Measurements from ENCODE around the gene TNFRSF25. TPM values are rescaled to one million over a fixed set of nuclear protein-coding genes. Genes with fewer than 3 reads are reported as not detected.

Gene TNFRSF25
- total RNA-seq, 1 experiment from 2014 or later: 19.4 TPM

- Mint-ChIP-seq H3K27me3 (ENCODE audit: low read depth) (peaks cover 16% of the 10 kb centered on the region), H3K36me3 (ENCODE audit: insufficient read depth in 1 of 3, low read depth in 3 of 3) (no peaks in the 10 kb centered on the region; a peak in 1 of 7 replicates), H3K27ac (no peak overlapping the region), H3K9me3 (no peaks in the 10 kb centered on the region), H3K4me1 (peaks cover 0 to 3% of the 10 kb centered on the region in 2 experiments; a peak in 3 of 4 replicates), H3K4me3 (no peak overlapping the region)
- no peaks in the 10 kb centered on the region for H3K27me3 ChIP-seq (ENCODE audit: insufficient read depth, low read length)
- H4K5ac ChIP-seq (ENCODE audit: insufficient read length, low read depth, low read length): no peak overlapping the region
- H3K9me3 ChIP-seq (ENCODE audit: control insufficient read depth, low read depth, low read length): no peaks in the 10 kb centered on the region
- no peak overlapping the region for H2BK20ac ChIP-seq (ENCODE audit: low read depth, low read length, poor library complexity, severe bottlenecking)
- no peak overlapping the region for H2BK5ac ChIP-seq (ENCODE audit: insufficient read length, low read length)
- no peak overlapping the region for H3K56ac ChIP-seq (ENCODE audit: insufficient read length, low read depth, low read length)
- no CpG with 5 or more reads among the region's 15 CpGs for WGBS (ENCODE audit: extremely low coverage, insufficient read length, low lambda C conversion rate)
- no peaks in the 10 kb centered on the region for H3K23me2 ChIP-seq (ENCODE audit: insufficient read length, low read depth, low read length, poor library complexity, severe bottlenecking)
- H3K23ac ChIP-seq (ENCODE audit: insufficient read length, low read depth, low read length): no peak overlapping the region
- H3K4me1 ChIP-seq (ENCODE audit: insufficient read depth, low read length): no peaks in the 10 kb centered on the region
- H3K18ac ChIP-seq (ENCODE audit: insufficient read length, low read depth, low read length): no peak overlapping the region
- H2AK5ac ChIP-seq (ENCODE audit: insufficient read length, low read length): no peak overlapping the region
- H4K20me1 ChIP-seq (ENCODE audit: control insufficient read depth, insufficient read depth, insufficient read length): no peaks in the 10 kb centered on the region
- no peak overlapping the region for H4K91ac ChIP-seq (ENCODE audit: insufficient read length, low read depth, low read length)
- no peak overlapping the region for H2BK12ac ChIP-seq (ENCODE audit: insufficient read length, low read depth, low read length)
- no peak overlapping the region; the same call in 1 of the 2 replicates for H3K14ac ChIP-seq (ENCODE audit: insufficient read depth, low read length)
- H2AFZ ChIP-seq (ENCODE audit: low read length): no peak overlapping the region
- H3K79me2 ChIP-seq (ENCODE audit: insufficient read depth, low read length): no peaks in the 10 kb centered on the region
- no peaks in the 10 kb centered on the region for H3K79me1 ChIP-seq (ENCODE audit: insufficient read depth, low read depth, low read length, poor library complexity, severe bottlenecking)
- H4K8ac ChIP-seq (replicated peaks; ENCODE audit: insufficient read length, low read depth, low read length): no peak overlapping the region
- TF ChIP-seq, protein P1, sequence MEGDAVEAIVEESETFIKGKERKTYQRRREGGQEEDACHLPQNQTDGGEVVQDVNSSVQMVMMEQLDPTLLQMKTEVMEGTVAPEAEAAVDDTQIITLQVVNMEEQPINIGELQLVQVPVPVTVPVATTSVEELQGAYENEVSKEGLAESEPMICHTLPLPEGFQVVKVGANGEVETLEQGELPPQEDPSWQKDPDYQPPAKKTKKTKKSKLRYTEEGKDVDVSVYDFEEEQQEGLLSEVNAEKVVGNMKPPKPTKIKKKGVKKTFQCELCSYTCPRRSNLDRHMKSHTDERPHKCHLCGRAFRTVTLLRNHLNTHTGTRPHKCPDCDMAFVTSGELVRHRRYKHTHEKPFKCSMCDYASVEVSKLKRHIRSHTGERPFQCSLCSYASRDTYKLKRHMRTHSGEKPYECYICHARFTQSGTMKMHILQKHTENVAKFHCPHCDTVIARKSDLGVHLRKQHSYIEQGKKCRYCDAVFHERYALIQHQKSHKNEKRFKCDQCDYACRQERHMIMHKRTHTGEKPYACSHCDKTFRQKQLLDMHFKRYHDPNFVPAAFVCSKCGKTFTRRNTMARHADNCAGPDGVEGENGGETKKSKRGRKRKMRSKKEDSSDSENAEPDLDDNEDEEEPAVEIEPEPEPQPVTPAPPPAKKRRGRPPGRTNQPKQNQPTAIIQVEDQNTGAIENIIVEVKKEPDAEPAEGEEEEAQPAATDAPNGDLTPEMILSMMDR (conservative IDR thresholded peaks at IDR 0.05): no peak
- no peak overlapping the region for H3K4ac ChIP-seq (ENCODE audit: low read depth, low read length)
- H3K27ac ChIP-seq (ENCODE audit: insufficient read length, low read depth, low read length): no peak overlapping the region
- no peak overlapping the region for H3K4me2 ChIP-seq (ENCODE audit: insufficient read depth, insufficient read length, low read length)
- no peak overlapping the region for H3K9ac ChIP-seq (ENCODE audit: extremely low read depth, insufficient read length, low read length)
- H2BK15ac ChIP-seq (ENCODE audit: low read depth, low read length): no peak overlapping the region
- H2BK120ac ChIP-seq (ENCODE audit: low read depth, low read length, poor library complexity, severe bottlenecking): no peak overlapping the region
- H3T11ph ChIP-seq (ENCODE audit: low read length): no peak overlapping the region
- DNase-seq: no peak
These were observed 38.9 kb upstream of the TNFRSF25 start for GRCh38 chr1:6504887-6505286.

Data from H9 (cell line).